WTC11 (cell line): Measurements from ENCODE around the gene PFDN5. TPM values are rescaled to one million over a fixed set of nuclear protein-coding genes. Genes with fewer than 3 reads are reported as not detected.

Source experiments
- ATAC-seq: fragments of 200-7000 bp; cut with Tn5 transposase; 2 replicates; pipeline ENCODE4 v1.10.0; 2021; ENCODE audit warnings: mild to moderate bottlenecking, moderate library complexity
- CTCF ChIA-PET: fragments of 300-600 bp; sonication (Branson Sonifier 250); formaldehyde crosslinking; loops from one replicate; lab custom pipeline; 2021; ENCODE audit warnings: antibody characterized with exemption; lab: Charles Lee
- POLR2A ChIA-PET: fragments of 350-600 bp; sonication (Branson Sonifier 250); formaldehyde crosslinking; loops from one replicate; lab custom pipeline; 2021; ENCODE audit warnings: antibody characterized with exemption; lab: Charles Lee
- DNase-seq: peaks from one replicate; pipeline ENCODE4 v3.0.0; 2021; ENCODE audit warnings: low spot score
- H3K27ac Mint-ChIP-seq: 2 replicates; pipeline ENCODE4 v1.8.0; 2021; ENCODE audit warnings: mixed read lengths
- H3K27me3 Mint-ChIP-seq: 2 replicates; pipeline ENCODE4 v1.8.0; 2021; ENCODE audit warnings: low read depth, mild to moderate bottlenecking, moderate library complexity, mixed read lengths
- H3K36me3 Mint-ChIP-seq: 2 replicates; pipeline ENCODE4 v1.8.0; 2021; ENCODE audit warnings: mixed read lengths
- H3K4me1 Mint-ChIP-seq: 2 replicates; pipeline ENCODE4 v1.8.0; 2022; ENCODE audit warnings: mixed read lengths
- H3K4me3 Mint-ChIP-seq: 2 replicates; pipeline ENCODE4 v1.8.0; 2021; ENCODE audit warnings: mild to moderate bottlenecking, moderate library complexity, mixed read lengths
- H3K9me3 Mint-ChIP-seq: 2 replicates; pipeline ENCODE4 v1.8.0; 2021; ENCODE audit warnings: mixed read lengths
- ATF2 ChIP-seq: sonication (generic); formaldehyde crosslinking; IDR thresholded peaks from 2 replicates; pipeline ENCODE4 v1.8.1; 2022; ENCODE audit warnings: low read depth, missing genetic modification reagents, borderline replicate concordance
- CREB1 ChIP-seq: sonication (generic); formaldehyde crosslinking; IDR thresholded peaks from 2 replicates; pipeline ENCODE4 v1.8.0; 2023; ENCODE audit warnings: mild to moderate bottlenecking, missing genetic modification reagents
- CTCF ChIP-seq: fragments of 200-600 bp; IDR thresholded peaks from 2 replicates; pipeline ENCODE4 v1.8.0; 2022; ENCODE audit warnings: antibody characterized with exemption
- ELF4 ChIP-seq: sonication (generic); formaldehyde crosslinking; IDR thresholded peaks from 2 replicates; pipeline ENCODE4 v1.8.1; 2022; ENCODE audit warnings: low read depth, mild to moderate bottlenecking, moderate library complexity, missing genetic modification reagents
- ERG ChIP-seq: fragments of 250-450 bp; sonication (Bioruptor Pico); IDR thresholded peaks from 2 replicates; pipeline ENCODE4 v1.8.0; 2021; ENCODE audit warnings: mild to moderate bottlenecking
- FOXJ3 ChIP-seq: sonication (generic); formaldehyde crosslinking; IDR thresholded peaks from 2 replicates; pipeline ENCODE4 v1.9.0; 2021; ENCODE audit warnings: missing genetic modification reagents, mild to moderate bottlenecking, borderline replicate concordance
- GABPB1 ChIP-seq: sonication (generic); formaldehyde crosslinking; IDR thresholded peaks from 2 replicates; pipeline ENCODE4 v1.8.1; 2023; ENCODE audit warnings: mild to moderate bottlenecking, missing genetic modification reagents
- GTF2I ChIP-seq: fragments of 250-450 bp; sonication (Bioruptor Pico); conservative IDR thresholded peaks from 2 replicates; pipeline ENCODE4 v1.4.0; 2021; ENCODE audit warnings: mild to moderate bottlenecking
- JAZF1 ChIP-seq: fragments of 250-450 bp; sonication (Bioruptor Pico); IDR thresholded peaks from 2 replicates; pipeline ENCODE4 v1.9.0; 2021; ENCODE audit warnings: moderate library complexity, mild to moderate bottlenecking, inconsistent platforms
- KAT7 ChIP-seq: sonication (generic); formaldehyde crosslinking; IDR thresholded peaks from 2 replicates; pipeline ENCODE4 v1.8.1; 2023; ENCODE audit warnings: missing genetic modification reagents, mild to moderate bottlenecking, borderline replicate concordance
- MYBL2 ChIP-seq: sonication (generic); formaldehyde crosslinking; IDR thresholded peaks from 2 replicates; pipeline ENCODE4 v1.8.1; 2023; ENCODE audit warnings: mild to moderate bottlenecking, moderate library complexity, missing genetic modification reagents
- NFATC4 ChIP-seq: fragments of 250-450 bp; sonication (Bioruptor Pico); IDR thresholded peaks from 2 replicates; pipeline ENCODE4 v1.9.0; 2021; ENCODE audit warnings: mild to moderate bottlenecking
- PRDM15 ChIP-seq: sonication (generic); formaldehyde crosslinking; IDR thresholded peaks from 2 replicates; pipeline ENCODE4 v1.8.0; 2022; ENCODE audit warnings: missing genetic modification reagents
- SP1 ChIP-seq: sonication (generic); formaldehyde crosslinking; conservative IDR thresholded peaks from 2 replicates; pipeline ENCODE4 v1.8.1; 2022; ENCODE audit warnings: missing genetic modification reagents
- STAT6 ChIP-seq: sonication (generic); formaldehyde crosslinking; conservative IDR thresholded peaks from 2 replicates; pipeline ENCODE4 v1.8.1; 2023; ENCODE audit warnings: mild to moderate bottlenecking, low read depth, missing genetic modification reagents, moderate library complexity
- USF2 ChIP-seq: sonication (generic); formaldehyde crosslinking; IDR thresholded peaks from 2 replicates; pipeline ENCODE4 v1.8.1; 2023; ENCODE audit warnings: mild to moderate bottlenecking, missing genetic modification reagents, moderate library complexity
- ZNF281 ChIP-seq: sonication (generic); formaldehyde crosslinking; IDR thresholded peaks from 2 replicates; pipeline ENCODE4 v1.8.0; 2023; ENCODE audit warnings: mild to moderate bottlenecking, missing genetic modification reagents
- ZNF512 ChIP-seq: sonication (generic); formaldehyde crosslinking; IDR thresholded peaks from 2 replicates; pipeline ENCODE4 v1.8.1; 2022; ENCODE audit warnings: missing genetic modification reagents, borderline replicate concordance
- ZSCAN18 ChIP-seq: fragments of 250-450 bp; sonication (Bioruptor Pico); IDR thresholded peaks from 2 replicates; pipeline ENCODE4 v2.1.2; 2022; ENCODE audit warnings: mild to moderate bottlenecking, moderate library complexity
- total RNA-seq: library from RNA; stranded (reverse); gene quantifications from 3 replicates; pipeline ENCODE4 v1.2.3, GENCODE V29; 2021

The PFDN5 gene
- total RNA-seq, 1 experiment from 2014 or later, result 263 TPM

- TF ChIP-seq ZNF281 (CRISPR knock-in tag) (no peak), CREB1 (no peak), FOXJ3 (CRISPR knock-in tag) (no peak), USF2 (no peak), GABPB1 (CRISPR knock-in tag) (no peak), JAZF1 (CRISPR knock-in tag) (no peak)
These were observed 43.6 kb downstream of the PFDN5 start (continued) for GRCh38 chr12:53338916-53339315.

GRCh38 chr12:53340398-53340797 lies 45.1 kb downstream of the PFDN5 start:
- CTCF ChIA-PET, result interaction anchor here (0.8 to 2.7 kb wide), 3 partner anchors 12 to 19 kb away, joined by 4 to 10 read pairs (median 6); partner anchors contain the start of gene AAAS
- peaks cover 52% of the 10 kb centered on the region for H3K27me3 Mint-ChIP-seq
- TF ChIP-seq PRDM15 (CRISPR knock-in tag) (no peak), SP1 (no peak), MYBL2 (CRISPR knock-in tag) (no peak), ERG (no peak), ELF4 (CRISPR knock-in tag) (no peak), ATF2 (CRISPR knock-in tag) (no peak), KAT7 (CRISPR knock-in tag) (no peak), NFATC4 (CRISPR knock-in tag) (no peak), GTF2I (no peak), ZNF512 (CRISPR knock-in tag) (no peak), ZSCAN18 (CRISPR knock-in tag) (no peak), CTCF (no peak), STAT6 (no peak)

More at GRCh38 chr12:53340398-53340797, 45.1 kb downstream of the PFDN5 start:
- H3K9me3 Mint-ChIP-seq, result no peaks in the 10 kb centered on the region
- H3K4me1 Mint-ChIP-seq, result peaks cover 19% of the 10 kb centered on the region
- no peak overlapping the region for H3K4me3 Mint-ChIP-seq
- DNase-seq, result no peak
- POLR2A ChIA-PET, result no interaction called here
- H3K36me3 Mint-ChIP-seq, result no peaks in the 10 kb centered on the region
- no peak overlapping the region for H3K27ac Mint-ChIP-seq
- no peak for ATAC-seq
